HG03066 (cell line): ENCODE data around the gene NIPBL.
"Not testable (repeated sequence)": the region's sequence is repeated elsewhere in the genome, so short reads cannot be mapped to it uniquely, and the experiment has no call there.

Experiments used
- ATAC-seq: cut with Tn5 transposase; IDR thresholded peaks from one replicate; pipeline ENCODE4 v1.9.1; 2021; ENCODE audit warnings: low read depth; ENCODE audit not compliant: unreplicated experiment

Gene NIPBL

DNA sequence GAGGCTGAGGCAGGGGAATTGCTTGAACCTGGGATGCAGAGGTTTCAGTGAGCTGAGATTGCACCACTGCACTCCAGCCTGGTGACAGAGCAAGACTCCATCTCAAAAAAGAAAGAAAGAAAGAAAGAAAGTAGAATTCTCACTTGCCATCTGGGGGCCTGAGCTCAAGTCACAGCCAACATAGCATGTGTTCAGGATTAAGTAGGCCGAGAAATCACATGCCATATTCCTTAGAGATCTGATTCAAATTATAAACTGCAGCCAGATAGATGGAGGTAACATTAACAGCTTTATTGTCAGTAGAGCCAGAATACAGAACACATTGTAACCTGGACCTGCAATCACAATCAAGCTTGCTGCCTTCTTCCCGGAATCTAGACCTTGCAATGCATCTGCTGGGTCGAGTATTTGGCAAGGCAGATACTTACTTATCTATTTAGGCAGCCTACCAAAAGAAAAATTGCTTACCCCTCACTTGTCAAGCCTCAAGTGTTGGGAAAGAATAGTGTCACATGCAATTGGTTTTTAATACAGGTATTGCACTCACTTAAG lies 198.9 kb downstream of the NIPBL start:
- no peak for ATAC-seq

DNA sequence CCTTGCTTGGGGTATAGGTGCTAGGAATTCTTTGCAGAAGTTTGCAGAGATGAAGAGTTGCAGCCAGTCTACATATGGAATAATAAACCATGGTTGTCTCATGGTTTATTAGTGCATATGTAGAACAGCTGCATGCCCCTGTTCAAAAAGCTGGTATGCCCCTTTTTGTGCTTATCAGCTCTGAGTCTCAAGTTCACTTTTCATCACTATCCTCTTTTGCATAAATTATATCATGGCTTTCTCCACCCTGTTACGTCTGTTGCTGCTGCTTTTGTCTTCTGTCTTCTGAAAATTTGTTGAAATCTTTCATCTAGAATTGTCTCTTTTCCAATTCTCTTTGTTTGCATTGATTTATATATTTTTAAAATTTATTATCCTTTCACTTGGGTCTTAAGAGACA lies 200.6 kb downstream of the NIPBL start:
- ATAC-seq = no peak

DNA sequence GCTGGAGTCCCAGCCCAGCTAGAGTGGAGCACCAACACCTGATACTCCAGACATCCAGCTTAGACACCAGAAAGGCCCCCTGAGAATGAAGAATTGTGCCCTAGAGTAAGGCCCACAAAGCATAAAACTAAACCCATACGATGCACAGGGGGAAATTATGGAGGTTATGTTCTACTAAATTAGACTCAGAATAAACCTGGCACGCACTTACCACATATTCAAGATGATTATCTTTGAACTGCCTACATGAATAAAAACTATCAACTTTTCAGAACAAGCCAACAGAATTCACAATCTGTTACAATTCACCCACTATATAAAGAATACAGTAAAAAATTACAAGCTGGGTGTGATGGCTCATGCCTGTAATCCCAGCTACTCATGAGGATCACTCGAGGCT lies 204.1 kb downstream of the NIPBL start:
- no peak for ATAC-seq

GRCh38 chr5:37082977-37083376 lies 206.4 kb downstream of the NIPBL start:
- not testable (repeated sequence) for ATAC-seq

GRCh38 chr5:37086026-37086425 lies 209.5 kb downstream of the NIPBL start:
- not testable (repeated sequence) for ATAC-seq

DNA sequence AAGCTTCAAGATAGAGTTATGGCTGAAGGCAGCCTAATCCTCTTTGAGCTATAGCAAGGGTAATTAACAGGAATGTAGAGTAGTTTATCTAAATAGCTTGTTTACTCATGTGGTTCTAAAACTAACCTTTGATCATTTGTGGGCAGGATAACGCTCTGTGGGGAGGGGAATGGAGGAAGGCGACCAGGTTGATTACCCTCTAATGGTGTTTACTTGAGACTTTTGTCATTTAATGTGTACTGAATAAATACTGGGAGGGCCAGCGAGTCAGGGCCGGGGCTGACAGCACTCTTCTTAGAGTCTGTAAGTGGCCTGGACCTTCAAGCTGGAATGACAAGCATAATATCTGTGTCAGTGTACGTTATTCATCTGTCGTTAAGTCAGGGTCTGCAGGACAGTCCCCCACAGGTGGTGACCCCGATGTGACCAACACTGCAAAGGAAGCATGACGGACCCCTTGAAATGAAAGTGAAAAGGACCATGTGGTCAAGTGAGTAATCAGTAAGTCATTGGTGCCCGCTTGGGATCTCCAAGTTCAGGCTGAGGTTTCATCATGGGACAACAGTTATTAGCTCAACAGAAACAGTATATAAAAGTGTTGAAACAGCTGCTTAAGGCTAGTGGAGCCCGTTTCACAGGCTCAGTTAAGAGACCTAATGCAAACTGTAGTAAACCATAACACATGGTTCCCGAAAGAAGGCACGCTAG lies 210.1 kb downstream of the NIPBL start:
- ATAC-seq = no peak

DNA sequence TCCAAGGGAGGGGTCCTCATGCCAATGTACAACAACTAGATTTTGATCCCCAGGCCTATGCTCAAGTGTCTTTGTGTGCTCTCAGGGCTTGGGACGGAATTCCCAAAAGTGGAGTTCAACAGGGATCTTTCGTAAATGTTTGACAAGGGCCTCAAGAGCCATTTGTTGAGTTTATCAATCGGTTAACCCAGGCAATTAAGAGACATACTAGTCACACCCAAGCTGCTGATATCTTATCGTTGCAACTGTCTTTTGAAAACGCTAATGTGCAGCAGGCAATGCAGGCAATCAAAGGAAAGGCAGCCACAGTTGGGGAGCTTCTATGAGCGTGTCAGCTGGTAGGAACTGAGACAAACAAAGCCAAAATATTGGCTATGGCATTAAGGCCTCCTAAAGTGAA lies 211.4 kb downstream of the NIPBL start:
- ATAC-seq = no peak

- ATAC-seq = no peak
These were observed 213.7 kb downstream of the NIPBL start for GRCh38 chr5:37090123-37090726.

- no peak for ATAC-seq
These were observed 214.2 kb downstream of the NIPBL start for GRCh38 chr5:37090781-37091180.

- ATAC-seq = not testable (repeated sequence)
These were observed 217.2 kb downstream of the NIPBL start for GRCh38 chr5:37093795-37094194.

GRCh38 chr5:37099267-37099666 lies 222.7 kb downstream of the NIPBL start:
- not testable (repeated sequence) for ATAC-seq

DNA sequence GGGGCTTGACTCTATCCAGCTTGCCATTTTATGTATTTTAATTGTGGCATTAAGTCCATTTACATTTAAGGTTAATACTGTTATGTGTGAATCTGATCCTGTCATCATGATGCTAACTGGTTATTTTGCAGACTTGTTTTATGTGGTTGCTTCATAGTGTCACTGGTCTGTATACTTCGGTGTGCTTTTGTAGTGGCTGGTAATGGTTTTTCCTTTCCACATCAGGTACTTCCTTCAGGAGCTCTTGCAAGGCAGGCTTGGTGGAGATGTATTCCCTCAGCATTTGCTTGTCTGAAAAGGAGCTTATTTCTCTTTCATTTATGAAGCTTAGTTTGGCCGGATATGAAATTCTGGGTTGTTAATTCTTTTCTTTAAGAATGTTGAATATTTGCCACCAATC lies 226.7 kb downstream of the NIPBL start:
- ATAC-seq = no peak

GRCh38 chr5:37109338-37109737 lies 232.8 kb downstream of the NIPBL start:
- no peak for ATAC-seq

GRCh38 chr5:37110135-37110534 lies 233.6 kb downstream of the NIPBL start:
- no peak for ATAC-seq

- peak; percentile 84 for ATAC-seq
These were observed 235.1 kb downstream of the NIPBL start for GRCh38 chr5:37111426-37112382.

DNA sequence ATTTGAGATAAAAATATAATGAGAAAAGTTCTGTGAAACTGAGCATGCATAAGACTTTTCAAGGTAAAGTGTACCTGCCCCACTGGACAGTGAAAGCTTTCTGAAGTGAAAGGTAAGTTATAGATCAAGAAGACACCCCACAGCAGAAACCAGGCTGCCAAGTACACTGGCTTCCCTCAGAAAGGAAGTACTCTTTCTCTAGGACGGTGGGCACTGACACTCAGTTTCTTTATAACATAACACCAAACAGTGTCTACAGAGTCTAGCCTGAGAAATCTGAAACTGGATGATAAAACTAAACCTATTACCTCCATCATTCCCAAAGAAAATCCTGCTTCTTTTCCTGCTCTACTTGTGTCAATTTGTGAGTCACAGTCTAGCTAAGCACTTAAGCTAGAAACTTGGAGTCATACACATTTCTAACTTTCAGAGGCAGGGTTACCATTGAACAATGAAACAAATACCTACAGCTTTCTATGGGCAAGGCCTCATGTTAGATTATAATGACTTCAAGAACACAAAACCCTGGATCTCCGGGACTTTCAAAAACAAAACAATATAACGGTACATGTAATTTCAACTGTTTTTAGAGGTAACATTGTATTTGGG lies 235.9 kb downstream of the NIPBL start:
- ATAC-seq = no peak
